HFFc6 (cell line): ENCODE results near the gene LRRC71. TPM values are rescaled to one million over a fixed set of nuclear protein-coding genes. Genes with fewer than 3 reads are reported as not detected.

Source experiments
- DNase-seq: peaks from one replicate; pipeline ENCODE4 v3.0.0-alpha.2; 2018
- H3K27ac Mint-ChIP-seq: 2 replicates; pipeline ENCODE4 v1.8.0; 2020; ENCODE audit warnings: mild to moderate bottlenecking, mixed read lengths
- H3K27me3 Mint-ChIP-seq: 2 replicates; pipeline ENCODE4 v1.8.0; 2021; ENCODE audit warnings: mild to moderate bottlenecking, moderate library complexity, mixed read lengths; ENCODE audit not compliant: insufficient read depth
- H3K36me3 Mint-ChIP-seq: 2 replicates; pipeline ENCODE4 v1.8.0; 2021; ENCODE audit warnings: low read depth, mixed read lengths
- H3K4me1 Mint-ChIP-seq: 2 replicates; pipeline ENCODE4 v1.8.0; 2020; ENCODE audit warnings: low read depth, mixed read lengths
- H3K4me3 Mint-ChIP-seq: 2 replicates; pipeline ENCODE4 v1.8.0; 2020; ENCODE audit warnings: mild to moderate bottlenecking, moderate library complexity, mixed read lengths
- H3K9me3 Mint-ChIP-seq: 2 replicates; pipeline ENCODE4 v1.8.0; 2020; ENCODE audit warnings: mild to moderate bottlenecking, mixed read lengths
- CTCF ChIP-seq: fragments of 200-600 bp; sonication (generic); IDR thresholded peaks from 2 replicates; pipeline ENCODE4 v1.5.0; 2021; ENCODE audit warnings: antibody characterized with exemption, mild to moderate bottlenecking
- total RNA-seq, 6 experiments: library from RNA; stranded (reverse); fragmentation: NEBNext Ultra II Directional; extraction: Animal tissue kit (Norgen Biotek cat#: 25700); gene quantifications; 2 replicates in 1 of 6; 3 replicates in 5 of 6; pipeline ENCODE4 v1.2.3, GENCODE V29; 2021

LRRC71 gene
- total RNA-seq, 6 experiments from 2014 or later = 0.13 to 0.46 (median 0.41) TPM; not detected in 2

DNA sequence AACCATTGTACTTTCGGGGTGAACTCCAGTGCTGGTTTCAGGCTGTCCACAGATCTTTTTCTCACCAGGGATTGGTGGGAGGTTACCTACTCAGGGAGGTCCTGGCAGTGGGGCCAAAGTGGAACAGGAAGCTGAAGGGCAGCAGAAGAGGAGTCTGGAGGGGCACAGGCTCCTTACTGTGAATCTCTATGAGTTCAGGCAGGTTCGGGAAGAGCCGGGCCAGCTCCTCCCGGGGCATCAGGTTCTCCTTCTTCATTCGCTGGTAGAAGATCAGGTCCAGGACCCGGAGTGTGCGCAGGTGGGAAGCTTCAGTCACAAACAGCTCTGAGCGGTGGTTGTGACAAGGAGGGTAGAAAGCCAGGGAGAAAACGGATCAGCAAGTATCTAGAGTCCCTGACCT lies 26.7 kb downstream of the LRRC71 start:
- no peak for TF ChIP-seq CTCF
- no peak overlapping the region for H3K27ac Mint-ChIP-seq
- no peak overlapping the region for H3K4me3 Mint-ChIP-seq
- no peaks in the 10 kb centered on the region for H3K4me1 Mint-ChIP-seq
- no peak for DNase-seq
- peaks cover 32% of the 10 kb centered on the region for H3K36me3 Mint-ChIP-seq
- no peaks in the 10 kb centered on the region for H3K9me3 Mint-ChIP-seq
- no peaks in the 10 kb centered on the region for H3K27me3 Mint-ChIP-seq

DNA sequence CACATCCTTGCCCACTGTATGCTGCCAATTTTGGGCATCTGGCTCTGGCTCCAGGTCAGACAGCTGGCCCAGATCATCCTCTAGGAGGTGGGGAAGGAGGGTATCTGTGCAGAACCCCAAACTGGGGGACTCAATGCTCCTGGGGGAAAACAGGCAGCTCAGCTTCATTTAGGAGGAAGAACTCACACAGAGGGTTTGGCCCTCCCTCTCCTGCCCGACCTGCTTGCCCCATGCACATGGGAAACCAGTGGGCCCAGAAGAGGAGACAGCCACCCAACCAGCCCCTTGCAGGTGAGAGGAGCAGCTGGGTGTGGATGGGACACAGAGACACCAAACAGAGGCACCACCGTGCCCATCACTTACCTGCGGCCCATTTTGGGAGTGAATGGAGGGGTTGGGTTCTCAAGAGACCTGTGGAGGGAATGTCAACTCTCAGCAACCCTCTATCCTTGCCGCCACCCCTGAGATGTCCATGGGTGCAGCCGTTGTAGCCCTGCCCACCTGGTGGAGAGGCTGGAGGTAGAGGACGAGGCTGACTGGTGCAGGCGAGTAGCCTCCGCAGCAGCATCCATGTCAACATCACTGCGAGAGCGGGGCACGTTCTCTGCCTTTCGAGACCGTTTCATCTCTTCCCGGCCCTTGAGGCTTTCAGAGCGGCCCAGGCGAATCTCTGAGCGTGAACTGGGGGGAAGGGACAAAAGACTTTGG lies 27.5 kb downstream of the LRRC71 start:
- Mint-ChIP-seq H3K27me3 (no peaks in the 10 kb centered on the region), H3K4me3 (no peak overlapping the region), H3K27ac (no peak overlapping the region), H3K9me3 (no peaks in the 10 kb centered on the region), H3K4me1 (no peaks in the 10 kb centered on the region), H3K36me3 (peaks cover 32% of the 10 kb centered on the region)
- DNase-seq = no peak
- no peak for TF ChIP-seq CTCF

GRCh38 chr1:156948708-156949107 lies 28.3 kb downstream of the LRRC71 start:
- peak; percentile 68 for TF ChIP-seq CTCF
- Mint-ChIP-seq H3K4me3 (no peak overlapping the region), H3K36me3 (peaks cover 26% of the 10 kb centered on the region), H3K4me1 (no peaks in the 10 kb centered on the region), H3K27me3 (no peaks in the 10 kb centered on the region), H3K27ac (no peak overlapping the region), H3K9me3 (no peaks in the 10 kb centered on the region)
- DNase-seq = no peak

GRCh38 chr1:156949127-156949526 lies 28.7 kb downstream of the LRRC71 start:
- H3K9me3 Mint-ChIP-seq = no peaks in the 10 kb centered on the region
- no peak for TF ChIP-seq CTCF
- peaks cover 26% of the 10 kb centered on the region for H3K36me3 Mint-ChIP-seq
- H3K4me3 Mint-ChIP-seq = no peak overlapping the region
- no peaks in the 10 kb centered on the region for H3K4me1 Mint-ChIP-seq
- DNase-seq = no peak
- H3K27me3 Mint-ChIP-seq = no peaks in the 10 kb centered on the region
- no peak overlapping the region for H3K27ac Mint-ChIP-seq

DNA sequence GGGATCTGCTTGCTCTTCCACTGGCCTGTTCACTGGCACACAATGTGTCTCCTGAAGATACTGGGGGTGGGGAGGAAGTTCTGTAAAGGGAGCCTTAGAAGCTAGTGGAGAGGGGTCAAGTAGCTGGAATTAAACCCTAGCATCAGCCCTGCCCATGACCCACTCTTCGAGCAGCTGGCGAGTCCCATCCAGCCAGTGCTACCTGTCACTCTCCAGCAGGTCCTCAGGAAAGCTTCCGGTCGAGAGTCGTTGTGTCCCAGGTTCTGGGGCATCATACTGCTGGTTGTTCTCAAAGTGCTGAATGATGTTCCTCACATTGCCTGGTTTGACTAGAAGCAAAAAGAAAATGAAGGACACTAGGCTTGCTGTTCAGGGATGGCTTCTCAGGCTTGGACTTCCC lies 30.9 kb downstream of the LRRC71 start:
- Mint-ChIP-seq H3K36me3 (peaks cover 17% of the 10 kb centered on the region), H3K27ac (no peak overlapping the region)
- no peak for DNase-seq

More for the DNA sequence above, 30.9 kb downstream of the LRRC71 start:
- no peaks in the 10 kb centered on the region for H3K9me3 Mint-ChIP-seq
- H3K4me3 Mint-ChIP-seq = no peak overlapping the region
- no peak for TF ChIP-seq CTCF
- H3K27me3 Mint-ChIP-seq = no peaks in the 10 kb centered on the region
- no peaks in the 10 kb centered on the region for H3K4me1 Mint-ChIP-seq
